Measurements from ENCODE around the gene TNS4.
"Not testable (repeated sequence)": the region's sequence is repeated elsewhere in the genome, so short reads cannot be mapped to it uniquely, and the experiment has no call there.

DNA sequence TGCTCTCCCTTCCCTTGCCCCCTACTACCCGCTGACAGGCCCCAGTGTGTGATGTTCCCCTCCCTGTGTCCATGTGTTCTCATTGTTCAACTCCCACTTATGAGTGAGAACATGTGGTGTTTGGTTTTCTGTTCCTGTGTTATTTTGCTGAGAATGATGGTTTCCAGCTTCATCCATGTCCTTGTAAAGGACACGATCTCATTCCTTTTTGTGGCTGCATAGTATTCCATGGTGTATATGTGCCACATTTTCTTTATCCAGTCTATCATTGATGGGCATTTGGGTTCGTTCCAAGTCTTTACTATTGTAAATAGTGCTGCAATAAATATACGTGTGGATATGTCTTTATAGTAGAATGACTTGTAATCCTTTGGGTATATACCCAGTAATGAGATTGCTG, 45.1 kb upstream of the TNS4 start:
- not testable (repeated sequence) for TF ChIP-seq GABPA (IDR thresholded peaks at IDR 0.05; ENCODE audit: low read depth); POLR2AphosphoS5 (IDR thresholded peaks at IDR 0.05; ENCODE audit: low read depth); SPI1 (IDR thresholded peaks at IDR 0.05; ENCODE audit: borderline replicate concordance, low read depth)
- TF ChIP-seq, protein P1, sequence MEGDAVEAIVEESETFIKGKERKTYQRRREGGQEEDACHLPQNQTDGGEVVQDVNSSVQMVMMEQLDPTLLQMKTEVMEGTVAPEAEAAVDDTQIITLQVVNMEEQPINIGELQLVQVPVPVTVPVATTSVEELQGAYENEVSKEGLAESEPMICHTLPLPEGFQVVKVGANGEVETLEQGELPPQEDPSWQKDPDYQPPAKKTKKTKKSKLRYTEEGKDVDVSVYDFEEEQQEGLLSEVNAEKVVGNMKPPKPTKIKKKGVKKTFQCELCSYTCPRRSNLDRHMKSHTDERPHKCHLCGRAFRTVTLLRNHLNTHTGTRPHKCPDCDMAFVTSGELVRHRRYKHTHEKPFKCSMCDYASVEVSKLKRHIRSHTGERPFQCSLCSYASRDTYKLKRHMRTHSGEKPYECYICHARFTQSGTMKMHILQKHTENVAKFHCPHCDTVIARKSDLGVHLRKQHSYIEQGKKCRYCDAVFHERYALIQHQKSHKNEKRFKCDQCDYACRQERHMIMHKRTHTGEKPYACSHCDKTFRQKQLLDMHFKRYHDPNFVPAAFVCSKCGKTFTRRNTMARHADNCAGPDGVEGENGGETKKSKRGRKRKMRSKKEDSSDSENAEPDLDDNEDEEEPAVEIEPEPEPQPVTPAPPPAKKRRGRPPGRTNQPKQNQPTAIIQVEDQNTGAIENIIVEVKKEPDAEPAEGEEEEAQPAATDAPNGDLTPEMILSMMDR (IDR thresholded peaks at IDR 0.05; ENCODE audit: insufficient read depth, low read length) = not testable (repeated sequence)
- TF ChIP-seq, protein P2, sequence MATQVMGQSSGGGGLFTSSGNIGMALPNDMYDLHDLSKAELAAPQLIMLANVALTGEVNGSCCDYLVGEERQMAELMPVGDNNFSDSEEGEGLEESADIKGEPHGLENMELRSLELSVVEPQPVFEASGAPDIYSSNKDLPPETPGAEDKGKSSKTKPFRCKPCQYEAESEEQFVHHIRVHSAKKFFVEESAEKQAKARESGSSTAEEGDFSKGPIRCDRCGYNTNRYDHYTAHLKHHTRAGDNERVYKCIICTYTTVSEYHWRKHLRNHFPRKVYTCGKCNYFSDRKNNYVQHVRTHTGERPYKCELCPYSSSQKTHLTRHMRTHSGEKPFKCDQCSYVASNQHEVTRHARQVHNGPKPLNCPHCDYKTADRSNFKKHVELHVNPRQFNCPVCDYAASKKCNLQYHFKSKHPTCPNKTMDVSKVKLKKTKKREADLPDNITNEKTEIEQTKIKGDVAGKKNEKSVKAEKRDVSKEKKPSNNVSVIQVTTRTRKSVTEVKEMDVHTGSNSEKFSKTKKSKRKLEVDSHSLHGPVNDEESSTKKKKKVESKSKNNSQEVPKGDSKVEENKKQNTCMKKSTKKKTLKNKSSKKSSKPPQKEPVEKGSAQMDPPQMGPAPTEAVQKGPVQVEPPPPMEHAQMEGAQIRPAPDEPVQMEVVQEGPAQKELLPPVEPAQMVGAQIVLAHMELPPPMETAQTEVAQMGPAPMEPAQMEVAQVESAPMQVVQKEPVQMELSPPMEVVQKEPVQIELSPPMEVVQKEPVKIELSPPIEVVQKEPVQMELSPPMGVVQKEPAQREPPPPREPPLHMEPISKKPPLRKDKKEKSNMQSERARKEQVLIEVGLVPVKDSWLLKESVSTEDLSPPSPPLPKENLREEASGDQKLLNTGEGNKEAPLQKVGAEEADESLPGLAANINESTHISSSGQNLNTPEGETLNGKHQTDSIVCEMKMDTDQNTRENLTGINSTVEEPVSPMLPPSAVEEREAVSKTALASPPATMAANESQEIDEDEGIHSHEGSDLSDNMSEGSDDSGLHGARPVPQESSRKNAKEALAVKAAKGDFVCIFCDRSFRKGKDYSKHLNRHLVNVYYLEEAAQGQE (IDR thresholded peaks at IDR 0.05; ENCODE audit: insufficient replicate concordance, low read depth) = not testable (repeated sequence)

Measured in HL-60 (cell line).